ENCODE data around the gene FBXO42. TPM values are rescaled to one million over a fixed set of nuclear protein-coding genes. Genes with fewer than 3 reads are reported as not detected.
A peak's percentile ranks its signal among the peaks of the same experiment; 100 is the strongest.

FBXO42 gene
- total RNA-seq (2012; rRNA removed) (11.4 and 12.0 TPM in 2 replicates), polyA plus RNA-seq (2012; rRNA removed) (18.8 and 19.6 TPM in 2 replicates), Bru-seq, nascent RNA (percentile 88 among the genes with signal in this experiment), BruChase-seq, experiment 1, labeled RNA remaining after a 6-hour chase (percentile 96 among the genes with signal in this experiment), BruChase-seq, experiment 2, labeled RNA remaining after a 2-hour chase (percentile 88 among the genes with signal in this experiment)
- 14.5 and 15.0 TPM in 2 replicates for polyA plus RNA-seq (2012; cell fraction: cytosol; rRNA removed)
- 24.6 and 26.4 TPM in 2 replicates for polyA plus RNA-seq (2012; cell fraction: nucleus; rRNA removed; ENCODE audit: low replicate concordance)
- long read RNA-seq, full-length matches to known transcripts = 32 of 63 reads
- long read RNA-seq, partial matches to known transcripts = 12 of 63 reads
- long read RNA-seq, other reads (novel, unspliced or antisense) = 19 of 63 reads

- Histone ChIP-seq H3K9me1 (ENCODE audit: insufficient read depth, low read length) (peaks cover 14% of the 10 kb centered on the region), H4K91ac (ENCODE audit: insufficient read depth, low read depth, low read length) (peak within 1 kb of the TSS; percentile 96), H4K20me1 (ENCODE audit: insufficient read depth, low read length) (peaks cover 47% of the 10 kb centered on the region), H2BK5ac (ENCODE audit: low read depth, low read length, poor library complexity, severe bottlenecking) (peak within 1 kb of the TSS; percentile 92), H3K4ac (ENCODE audit: low read depth, low read length) (peak within 1 kb of the TSS; percentile 100), H4K5ac (ENCODE audit: low read depth, low read length) (peak within 1 kb of the TSS; percentile 99), H2BK120ac (ENCODE audit: low read depth, low read length) (peak within 1 kb of the TSS; percentile 95), H2AK5ac (ENCODE audit: low read depth, low read length) (peak within 1 kb of the TSS; percentile 100), H3K9me3 (ENCODE audit: control insufficient read depth, insufficient read depth, low read length) (no peaks in the 10 kb centered on the region), H2BK20ac (ENCODE audit: low read depth, low read length) (peak within 1 kb of the TSS; percentile 89), H2AFZ (replicated peaks; ENCODE audit: low read length, poor library complexity) (peak within 1 kb of the TSS; percentile 100), H3K9ac (ENCODE audit: low read depth, low read length) (peak within 1 kb of the TSS; percentile 88), H3K27ac (ENCODE audit: insufficient read depth, low read length) (peak within 1 kb of the TSS; percentile 90), H2AK9ac (replicated peaks; ENCODE audit: low read depth, low read length, poor library complexity) (peak within 1 kb of the TSS; percentile 99), H3K4me3 (ENCODE audit: insufficient read depth, low read depth, low read length) (peak within 1 kb of the TSS; percentile 77), H3K27me3 (ENCODE audit: control insufficient read depth, insufficient read depth, low read length) (no peaks in the 10 kb centered on the region), H3K4me2 (ENCODE audit: low read depth, low read length) (peak within 1 kb of the TSS; percentile 91), H4K8ac (ENCODE audit: low read depth in 2 of 2, low read length in 2 of 2) (peak within 1 kb of the TSS; percentile 100), H3K14ac (replicated peaks; ENCODE audit: low read depth, low read length) (peak within 1 kb of the TSS; percentile 100), H3K4me1 (ENCODE audit: control insufficient read depth, insufficient read depth, low read length) (peaks cover 9% of the 10 kb centered on the region), H3K79me1 (ENCODE audit: low read depth in 1 of 2, low read length in 2 of 2) (peaks cover 0 to 40% of the 10 kb centered on the region in 2 experiments; a peak in 3 of 4 replicates), H3K56ac (ENCODE audit: extremely low read depth, insufficient read depth, low read length) (peak within 1 kb of the TSS; percentile 86), H3K36me3 (ENCODE audit: control insufficient read depth, insufficient read depth, low read length) (no peaks in the 10 kb centered on the region), H3K18ac (ENCODE audit: low read depth, low read length) (peak within 1 kb of the TSS; percentile 61), H2BK15ac (ENCODE audit: low read depth, low read length) (peak within 1 kb of the TSS; percentile 87), H3K23ac (ENCODE audit: low read depth, low read length) (peak within 1 kb of the TSS; percentile 100)
- 0% methylated on average over 25 of the region's 81 CpGs; no CpG with 5 or more reads in 1 of the 2 experiments for WGBS, 2 experiments (ENCODE audit: extremely low coverage in 2 of 2, insufficient read length in 1 of 2)
- intact Hi-C loops (cut with micrococcal nuclease) (loop anchor here (10.0 kb wide), 1 partner anchor 87 kb away; no protein-coding TSS in a partner anchor), dilution Hi-C loops (cut with HindIII; ENCODE audit: low sequenced_read_pairs, unreplicated experiment) (no loop called here), in situ Hi-C loops (cut with MboI; ENCODE audit: low sequenced_read_pairs) (no loop called here)
- peak; percentile 89 for DNase-seq
- ATAC-seq (ENCODE audit: low read depth) = peak; percentile 94
- CTCF ChIA-PET = interaction anchor here (1.7 kb wide), 1 partner anchor 11 kb away, joined by 7 read pairs; no protein-coding TSS in a partner anchor
- POLR2A ChIA-PET (ENCODE audit: unreplicated experiment) = interaction anchor here (0.7 kb wide), 1 partner anchor 108 kb away, joined by 7 read pairs; no protein-coding TSS in a partner anchor
- BruUV-seq (replicated peaks) = no TSS peak
- TF ChIP-seq RFX5 (IDR thresholded peaks at IDR 0.05; ENCODE audit: low read depth, low read length) (no peak), MAZ (IDR thresholded peaks at IDR 0.05; ENCODE audit: borderline replicate concordance, low read depth, low read length) (peak; percentile 77; the same call in 1 of the 2 replicates), RCOR1 (IDR thresholded peaks at IDR 0.05; ENCODE audit: insufficient replicate concordance, low read length) (no peak), RAD21 (IDR thresholded peaks at IDR 0.05; ENCODE audit: low read length) (peak; percentile 34), USF2 (IDR thresholded peaks at IDR 0.05; ENCODE audit: low read depth, low read length) (0 out of 2 replicates have a peak, but pooled peaks have one; percentile 17), NFE2L2 (IDR thresholded peaks at IDR 0.05; ENCODE audit: low read depth, low read length) (0 out of 2 replicates have a peak, but pooled peaks have one; percentile 17), FOS (IDR thresholded peaks at IDR 0.05; ENCODE audit: low read depth, low read length) (0 out of 2 replicates have a peak, but pooled peaks have one; percentile 9), SMC3 (IDR thresholded peaks at IDR 0.05; ENCODE audit: low read depth, low read length) (peak; percentile 28; the same call in 1 of the 2 replicates), CEBPB (IDR thresholded peaks at IDR 0.05; ENCODE audit: low read depth, low read length) (peak; percentile 38; the same call in 1 of the 2 replicates), POLR2A (IDR thresholded peaks at IDR 0.05; ENCODE audit: low read depth, low read length) (peak; percentile 79)
- TF ChIP-seq, protein P1, sequence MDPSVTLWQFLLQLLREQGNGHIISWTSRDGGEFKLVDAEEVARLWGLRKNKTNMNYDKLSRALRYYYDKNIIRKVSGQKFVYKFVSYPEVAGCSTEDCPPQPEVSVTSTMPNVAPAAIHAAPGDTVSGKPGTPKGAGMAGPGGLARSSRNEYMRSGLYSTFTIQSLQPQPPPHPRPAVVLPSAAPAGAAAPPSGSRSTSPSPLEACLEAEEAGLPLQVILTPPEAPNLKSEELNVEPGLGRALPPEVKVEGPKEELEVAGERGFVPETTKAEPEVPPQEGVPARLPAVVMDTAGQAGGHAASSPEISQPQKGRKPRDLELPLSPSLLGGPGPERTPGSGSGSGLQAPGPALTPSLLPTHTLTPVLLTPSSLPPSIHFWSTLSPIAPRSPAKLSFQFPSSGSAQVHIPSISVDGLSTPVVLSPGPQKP (IDR thresholded peaks at IDR 0.05; ENCODE audit: borderline replicate concordance, low read depth, low read length) = no peak
Measured at GRCh38 chr1:16351994-16352841, at the start of gene FBXO42. Gene FBXO42, minus strand, starts transcription at chr1:16352480. Its CDS starts 37,062 bp downstream, at chr1:16315418.

Measured in IMR-90 (cell line).